ENCODE measurements around the gene CLDN24.

CLDN24 gene

DNA sequence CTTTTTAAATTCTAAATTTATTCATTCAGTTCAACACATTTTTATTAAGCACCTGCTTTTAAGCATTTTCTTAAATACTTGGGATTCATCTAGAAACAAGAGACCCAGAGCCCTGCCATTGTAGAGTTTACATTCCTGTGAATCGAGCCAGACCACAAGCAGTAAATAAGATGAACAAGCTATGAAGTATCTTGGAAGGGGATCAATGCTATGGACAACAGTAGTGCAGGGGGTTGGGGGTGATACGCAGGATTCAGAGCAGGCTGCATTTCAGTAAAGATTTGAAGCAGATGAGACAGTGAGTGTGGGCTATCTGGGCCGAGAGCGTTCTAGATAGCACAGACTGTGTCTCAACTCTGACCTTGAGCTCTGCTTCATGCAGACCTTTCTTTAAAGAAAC is 37.3 kb downstream of the CLDN24 start:
- DNase-seq (ENCODE audit: low read depth in 2 of 2) = no peak

- DNase-seq (ENCODE audit: low read depth in 2 of 2) = no peak
Observed at GRCh38 chr4:183284258-183284785, 37.9 kb downstream of the CLDN24 start.

DNA sequence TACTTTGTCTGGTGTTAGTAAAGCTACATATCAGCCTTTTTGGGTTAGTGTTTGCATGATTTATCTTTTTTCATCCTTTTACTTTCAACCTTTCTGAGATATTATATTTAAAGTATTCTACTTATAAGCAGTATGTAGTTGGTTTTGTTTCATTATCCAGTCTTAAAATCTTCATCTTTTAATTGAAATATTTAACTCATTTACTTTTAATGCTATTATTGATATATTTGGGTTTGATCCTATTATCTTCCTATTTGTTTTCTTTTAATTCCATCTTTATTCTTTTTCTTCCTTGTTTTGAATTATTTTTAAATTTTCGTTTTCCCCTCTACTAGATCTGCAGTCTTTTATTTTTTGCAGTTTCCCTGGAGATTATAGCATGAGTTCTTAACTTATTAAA is 46.1 kb downstream of the CLDN24 start:
- DNase-seq (ENCODE audit: low read depth in 2 of 2) = no peak

- DNase-seq (ENCODE audit: low read depth in 2 of 2) = no peak
Observed at GRCh38 chr4:183272384-183272783, 49.8 kb downstream of the CLDN24 start.
